Testis (tissue), 2 donors: Measurements from ENCODE around the gene ADAMTS4.

Experiments
- POLR2A ChIP-seq: fragments of 450-650 bp; IDR thresholded peaks from one replicate; pipeline ENCODE4 v1.6.1; 2017; ENCODE audit warnings: antibody characterized with exemption, mild to moderate bottlenecking, moderate library complexity
- TF ChIP-seq, protein P1 (sequence below), 3 experiments: fragments of 450-650 bp in 2 of 3; fragments of 200-600 bp in 1 of 3; sonication (generic) in 1 of 3; IDR thresholded peaks; one replicate each; pipeline ENCODE4 v1.5.1; 2016 to 2019; ENCODE audit warnings: antibody characterized with exemption in 3 of 3, mild to moderate bottlenecking in 2 of 3, moderate library complexity in 1 of 3

DNA sequence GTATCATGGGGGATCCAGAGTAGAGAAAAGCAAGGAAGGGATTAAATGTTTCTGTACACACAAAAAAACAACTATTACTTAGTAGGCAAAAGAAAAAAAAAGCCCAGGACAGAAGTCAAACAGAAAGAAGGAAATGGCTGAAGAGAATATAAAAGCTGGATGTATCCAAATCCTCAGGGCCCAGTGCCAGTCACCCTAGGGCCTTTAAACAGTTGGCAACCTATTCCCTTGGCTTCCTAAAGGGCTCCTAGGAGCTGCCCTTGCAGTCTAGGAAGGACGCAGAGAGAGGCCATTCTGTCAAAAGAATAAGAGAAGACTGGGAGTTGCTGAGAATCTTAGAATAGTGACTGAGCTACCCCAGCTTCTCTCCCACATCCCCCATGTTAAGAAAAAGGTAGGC lies 26.5 kb downstream of the ADAMTS4 start:
- TF ChIP-seq, protein P1, sequence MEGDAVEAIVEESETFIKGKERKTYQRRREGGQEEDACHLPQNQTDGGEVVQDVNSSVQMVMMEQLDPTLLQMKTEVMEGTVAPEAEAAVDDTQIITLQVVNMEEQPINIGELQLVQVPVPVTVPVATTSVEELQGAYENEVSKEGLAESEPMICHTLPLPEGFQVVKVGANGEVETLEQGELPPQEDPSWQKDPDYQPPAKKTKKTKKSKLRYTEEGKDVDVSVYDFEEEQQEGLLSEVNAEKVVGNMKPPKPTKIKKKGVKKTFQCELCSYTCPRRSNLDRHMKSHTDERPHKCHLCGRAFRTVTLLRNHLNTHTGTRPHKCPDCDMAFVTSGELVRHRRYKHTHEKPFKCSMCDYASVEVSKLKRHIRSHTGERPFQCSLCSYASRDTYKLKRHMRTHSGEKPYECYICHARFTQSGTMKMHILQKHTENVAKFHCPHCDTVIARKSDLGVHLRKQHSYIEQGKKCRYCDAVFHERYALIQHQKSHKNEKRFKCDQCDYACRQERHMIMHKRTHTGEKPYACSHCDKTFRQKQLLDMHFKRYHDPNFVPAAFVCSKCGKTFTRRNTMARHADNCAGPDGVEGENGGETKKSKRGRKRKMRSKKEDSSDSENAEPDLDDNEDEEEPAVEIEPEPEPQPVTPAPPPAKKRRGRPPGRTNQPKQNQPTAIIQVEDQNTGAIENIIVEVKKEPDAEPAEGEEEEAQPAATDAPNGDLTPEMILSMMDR (IDR thresholded peaks at IDR 0.05) = no peak
- no peak for TF ChIP-seq POLR2A
